Measurements from ENCODE around the gene NINL. TPM values are rescaled to one million over a fixed set of nuclear protein-coding genes. Genes with fewer than 3 reads are reported as not detected.
A peak's percentile ranks its signal among the peaks of the same experiment; 100 is the strongest.

The NINL gene
- total RNA-seq, 4 donors from 2014 or later = 3.1 to 9.7 (median 5.7) TPM

GRCh38 chr20:25532971-25533391 is 52.4 kb downstream of the NINL start:
- H3K4me1 ChIP-seq = peaks cover 0 to 3% (median 0%) of the 10 kb centered on the region in 4 donors
- intact Hi-C loops (cut with DNase I; ENCODE audit: low total_unique reads) = no loop called here
- H3K27ac ChIP-seq = peak overlapping the region; percentile 29 to 57 (median 50)
- no peaks in the 10 kb centered on the region for H3K36me3 ChIP-seq
- H3K4me3 ChIP-seq = peak overlapping the region in 1 of 4 donors; percentile 2
- in situ Hi-C loops (cut with MboI; ENCODE audit: low pct_ligation_motif_present in 1 of 4, low pct_unique_long_range_greater_than_20kb in 1 of 4, low sequenced_read_pairs in 3 of 4) = no loop called here
- H3K9me3 ChIP-seq = no peaks in the 10 kb centered on the region
- 51 to 75% methylated on average over 3 to 11 of the region's 11 CpGs for WGBS, 2 donors (ENCODE audit: low coverage in 1 of 2)
- TF ChIP-seq CTCF (IDR thresholded peaks at IDR 0.05) = no peak
- no peak for TF ChIP-seq POLR2A (IDR thresholded peaks at IDR 0.05)
- TF ChIP-seq POLR2AphosphoS5 (IDR thresholded peaks at IDR 0.05) = no peak
- TF ChIP-seq EP300 (IDR thresholded peaks at IDR 0.05; ENCODE audit: low read depth) = no peak
- no peak for DNase-seq
- no peaks in the 10 kb centered on the region for H3K27me3 ChIP-seq

- H3K4me3 ChIP-seq = peak overlapping the region in 1 of 4 donors; percentile 2
- in situ Hi-C loops (cut with MboI; ENCODE audit: low pct_ligation_motif_present in 1 of 4, low pct_unique_long_range_greater_than_20kb in 1 of 4, low sequenced_read_pairs in 3 of 4) = no loop called here
- intact Hi-C loops (cut with DNase I; ENCODE audit: low total_unique reads) = no loop called here
- H3K36me3 ChIP-seq = no peaks in the 10 kb centered on the region
- no peaks in the 10 kb centered on the region for H3K9me3 ChIP-seq
- 86% methylated on average over 12 of the region's 12 CpGs; no CpG with 5 or more reads in 1 of the 2 donors for WGBS, 2 donors (ENCODE audit: low coverage in 1 of 2)
- DNase-seq = no peak
- TF ChIP-seq CTCF (IDR thresholded peaks at IDR 0.05) (no peak), POLR2A (IDR thresholded peaks at IDR 0.05) (no peak), EP300 (IDR thresholded peaks at IDR 0.05; ENCODE audit: low read depth) (no peak), POLR2AphosphoS5 (IDR thresholded peaks at IDR 0.05) (no peak)
- peak overlapping the region; percentile 29 to 57 (median 50) for H3K27ac ChIP-seq
- H3K27me3 ChIP-seq = no peaks in the 10 kb centered on the region
- H3K4me1 ChIP-seq = peaks cover 0 to 3% (median 0%) of the 10 kb centered on the region in 4 donors
Observed at GRCh38 chr20:25532015-25532751, 53.1 kb downstream of the NINL start.

GRCh38 chr20:25529295-25529951 is 55.9 kb downstream of the NINL start:
- intact Hi-C loops (cut with DNase I; ENCODE audit: low total_unique reads) = no loop called here
- H3K27ac ChIP-seq = no peak overlapping the region
- WGBS, 2 donors (ENCODE audit: low coverage in 1 of 2) = 78 to 80% methylated on average over 5 to 9 of the region's 9 CpGs
- DNase-seq = no peak
- H3K4me3 ChIP-seq = no peak overlapping the region
- no peaks in the 10 kb centered on the region for H3K9me3 ChIP-seq
- no peaks in the 10 kb centered on the region for H3K36me3 ChIP-seq
- H3K4me1 ChIP-seq = peaks cover 0 to 3% (median 0%) of the 10 kb centered on the region in 4 donors
- H3K27me3 ChIP-seq = no peaks in the 10 kb centered on the region
- in situ Hi-C loops (cut with MboI; ENCODE audit: low pct_ligation_motif_present in 1 of 4, low pct_unique_long_range_greater_than_20kb in 1 of 4, low sequenced_read_pairs in 3 of 4) = no loop called here
- no peak for TF ChIP-seq POLR2AphosphoS5 (IDR thresholded peaks at IDR 0.05)
- no peak for TF ChIP-seq POLR2A (IDR thresholded peaks at IDR 0.05)
- TF ChIP-seq EP300 (IDR thresholded peaks at IDR 0.05; ENCODE audit: low read depth) = no peak
- TF ChIP-seq CTCF (IDR thresholded peaks at IDR 0.05) = no peak

- H3K4me3 ChIP-seq = no peak overlapping the region
- H3K9me3 ChIP-seq = no peaks in the 10 kb centered on the region
- in situ Hi-C loops (cut with MboI; ENCODE audit: low pct_ligation_motif_present in 1 of 4, low pct_unique_long_range_greater_than_20kb in 1 of 4, low sequenced_read_pairs in 3 of 4) (no loop called here), intact Hi-C loops (cut with DNase I; ENCODE audit: low total_unique reads) (no loop called here)
- no peaks in the 10 kb centered on the region for H3K27me3 ChIP-seq
- no peaks in the 10 kb centered on the region for H3K36me3 ChIP-seq
- no peak overlapping the region for H3K27ac ChIP-seq
- H3K4me1 ChIP-seq = no peaks in the 10 kb centered on the region
- no peak for TF ChIP-seq EP300 (IDR thresholded peaks at IDR 0.05; ENCODE audit: low read depth)
- no peak for TF ChIP-seq POLR2AphosphoS5 (IDR thresholded peaks at IDR 0.05)
- no peak for TF ChIP-seq CTCF (IDR thresholded peaks at IDR 0.05)
- no peak for TF ChIP-seq POLR2A (IDR thresholded peaks at IDR 0.05)
- DNase-seq = no peak
- 88 to 90% methylated on average over 2 of the region's 2 CpGs for WGBS, 2 donors (ENCODE audit: low coverage in 1 of 2)
Observed at GRCh38 chr20:25527949-25528348, 57.4 kb downstream of the NINL start.
